ENCODE measurements around the gene SCAF11. TPM values are rescaled to one million over a fixed set of nuclear protein-coding genes. Genes with fewer than 3 reads are reported as not detected.

The SCAF11 gene
- total RNA-seq, 2 experiments from 2014 or later = 130 TPM

DNA sequence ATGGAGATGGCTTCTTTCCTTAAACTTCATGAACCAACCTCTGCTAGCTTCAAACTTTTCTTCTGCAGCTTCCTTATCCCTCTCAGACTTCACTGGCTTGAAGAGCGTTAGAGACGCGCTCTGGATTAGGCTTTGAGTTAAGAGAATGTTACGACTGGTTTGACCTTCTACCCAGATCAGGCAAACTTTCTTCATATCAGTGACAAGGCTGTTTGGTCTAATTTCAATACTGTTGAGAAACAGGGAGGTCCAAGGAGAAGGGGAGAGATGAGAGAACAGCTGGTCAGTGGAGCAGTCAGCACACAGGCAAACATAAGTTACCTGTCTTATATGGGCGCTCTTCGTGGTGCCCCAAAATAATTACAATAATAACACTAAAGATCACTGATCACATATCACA is 14.9 kb downstream of the SCAF11 start:
- ChIA-PET POLR2A (interaction anchor here (0.9 to 2.0 kb wide), 2 partner anchors 10 to 62 kb away, joined by 3 to 5 read pairs; no protein-coding TSS in a partner anchor), CTCF (ENCODE audit: unreplicated experiment) (no interaction called here)
- TF ChIP-seq, protein P1, sequence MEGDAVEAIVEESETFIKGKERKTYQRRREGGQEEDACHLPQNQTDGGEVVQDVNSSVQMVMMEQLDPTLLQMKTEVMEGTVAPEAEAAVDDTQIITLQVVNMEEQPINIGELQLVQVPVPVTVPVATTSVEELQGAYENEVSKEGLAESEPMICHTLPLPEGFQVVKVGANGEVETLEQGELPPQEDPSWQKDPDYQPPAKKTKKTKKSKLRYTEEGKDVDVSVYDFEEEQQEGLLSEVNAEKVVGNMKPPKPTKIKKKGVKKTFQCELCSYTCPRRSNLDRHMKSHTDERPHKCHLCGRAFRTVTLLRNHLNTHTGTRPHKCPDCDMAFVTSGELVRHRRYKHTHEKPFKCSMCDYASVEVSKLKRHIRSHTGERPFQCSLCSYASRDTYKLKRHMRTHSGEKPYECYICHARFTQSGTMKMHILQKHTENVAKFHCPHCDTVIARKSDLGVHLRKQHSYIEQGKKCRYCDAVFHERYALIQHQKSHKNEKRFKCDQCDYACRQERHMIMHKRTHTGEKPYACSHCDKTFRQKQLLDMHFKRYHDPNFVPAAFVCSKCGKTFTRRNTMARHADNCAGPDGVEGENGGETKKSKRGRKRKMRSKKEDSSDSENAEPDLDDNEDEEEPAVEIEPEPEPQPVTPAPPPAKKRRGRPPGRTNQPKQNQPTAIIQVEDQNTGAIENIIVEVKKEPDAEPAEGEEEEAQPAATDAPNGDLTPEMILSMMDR (conservative IDR thresholded peaks at IDR 0.05; ENCODE audit: low read length) = no peak
- TF ChIP-seq EZH2phosphoT487 (IDR thresholded peaks at IDR 0.05; ENCODE audit: borderline replicate concordance, low read depth, low read length) = no peak
- no peaks in the 10 kb centered on the region for H3K9me2 ChIP-seq (ENCODE audit: insufficient read depth, low read length)
- peaks cover 33% of the 10 kb centered on the region; the same call in 1 of the 2 replicates for H4K20me1 ChIP-seq (ENCODE audit: insufficient read depth, low read length)
- H3K27ac ChIP-seq (ENCODE audit: low read depth, low read length, poor library complexity, severe bottlenecking) = no peak overlapping the region
- peaks cover 99% of the 10 kb centered on the region for H3K79me2 ChIP-seq (ENCODE audit: insufficient read depth, low read depth, low read length)
- intact Hi-C loops (cut with micrococcal nuclease; ENCODE audit: unreplicated experiment) = no loop called here
- no peaks in the 10 kb centered on the region for H3K4me1 ChIP-seq (ENCODE audit: insufficient read depth, low read length, poor library complexity, severe bottlenecking)
- DNase-seq (ENCODE audit: low spot score) = no peak
- H3K4me3 ChIP-seq (ENCODE audit: low read depth, low read length, poor library complexity, severe bottlenecking) = no peak overlapping the region
- no peak overlapping the region for H2AFZ ChIP-seq (ENCODE audit: low read length)
- H3K36me3 ChIP-seq (ENCODE audit: insufficient read depth, low read length) = peaks cover 89% of the 10 kb centered on the region
- peaks cover 15% of the 10 kb centered on the region; the same call in 1 of the 2 replicates for H3K9me3 ChIP-seq (ENCODE audit: low read length)
- no TSS peak for BruUV-seq (replicated peaks)
- no peak overlapping the region for H3K4me2 ChIP-seq (ENCODE audit: low read length)

DNA sequence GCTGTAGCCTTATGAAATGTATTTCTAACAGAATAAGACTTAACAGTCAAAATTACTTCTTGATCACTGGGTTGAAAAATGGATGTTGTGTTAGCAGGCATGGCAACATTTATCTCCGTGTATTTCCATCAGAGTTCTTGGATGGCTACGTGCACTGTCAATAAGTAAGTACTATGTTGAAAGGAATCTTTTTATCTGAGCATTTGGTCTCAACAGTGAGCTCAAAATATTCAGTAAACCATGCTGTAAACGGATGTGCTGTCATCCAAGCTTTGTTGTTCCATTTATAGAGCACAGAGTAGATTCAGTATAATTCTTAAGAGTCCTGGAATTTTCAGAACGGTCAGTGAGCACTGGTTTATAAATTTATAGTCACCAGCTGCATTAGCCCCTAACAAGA is 15.5 kb downstream of the SCAF11 start:
- Histone ChIP-seq H3K4me1 (ENCODE audit: insufficient read depth, low read length, poor library complexity, severe bottlenecking) (no peaks in the 10 kb centered on the region), H3K9me3 (ENCODE audit: low read length) (peaks cover 20% of the 10 kb centered on the region; the same call in 1 of the 2 replicates), H3K27ac (ENCODE audit: low read depth, low read length, poor library complexity, severe bottlenecking) (no peak overlapping the region), H4K20me1 (ENCODE audit: insufficient read depth, low read length) (peaks cover 26% of the 10 kb centered on the region; the same call in 1 of the 2 replicates), H3K9me2 (ENCODE audit: insufficient read depth, low read length) (no peaks in the 10 kb centered on the region), H3K36me3 (ENCODE audit: insufficient read depth, low read length) (peaks cover 89% of the 10 kb centered on the region), H3K4me2 (ENCODE audit: low read length) (no peak overlapping the region), H3K79me2 (ENCODE audit: insufficient read depth, low read depth, low read length) (peaks cover 99% of the 10 kb centered on the region), H3K4me3 (ENCODE audit: low read depth, low read length, poor library complexity, severe bottlenecking) (no peak overlapping the region), H2AFZ (ENCODE audit: low read length) (no peak overlapping the region)
- intact Hi-C loops (cut with micrococcal nuclease; ENCODE audit: unreplicated experiment) = no loop called here
- ChIA-PET POLR2A (interaction anchor here (0.9 to 2.0 kb wide), 2 partner anchors 11 to 62 kb away, joined by 3 to 5 read pairs; no protein-coding TSS in a partner anchor), CTCF (ENCODE audit: unreplicated experiment) (no interaction called here)
- DNase-seq (ENCODE audit: low spot score) = no peak
- TF ChIP-seq, protein P1 (conservative IDR thresholded peaks at IDR 0.05; ENCODE audit: low read length) = no peak
- TF ChIP-seq EZH2phosphoT487 (IDR thresholded peaks at IDR 0.05; ENCODE audit: borderline replicate concordance, low read depth, low read length) = no peak
- BruUV-seq (replicated peaks) = TSS peak; percentile 4

DNA sequence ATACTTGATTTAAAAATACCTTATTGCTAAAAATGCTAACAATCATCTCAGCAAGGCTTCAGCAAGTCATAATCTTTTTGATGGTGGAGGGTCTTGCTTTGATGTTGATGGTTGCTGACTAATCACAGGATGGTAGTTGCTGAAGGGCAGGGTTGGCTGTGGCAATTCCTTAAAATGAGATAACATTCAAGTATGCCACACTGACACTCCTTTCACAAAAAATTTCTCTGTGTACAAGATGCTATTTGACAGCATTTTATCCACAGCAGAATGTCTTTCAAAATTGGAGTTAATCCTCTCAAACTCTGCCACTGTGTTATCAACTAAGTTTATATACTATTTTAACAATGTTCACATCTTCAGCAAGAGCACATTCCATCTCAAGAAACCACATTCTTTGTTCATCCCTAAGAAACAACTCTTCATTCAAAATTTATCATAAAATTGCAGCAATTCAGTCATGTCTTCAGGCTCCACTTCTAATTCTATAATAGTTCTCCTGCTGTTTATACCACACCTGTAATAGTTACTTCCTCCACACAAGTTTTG is 16.1 kb downstream of the SCAF11 start:
- Histone ChIP-seq H2AFZ (ENCODE audit: low read length) (no peak overlapping the region), H4K20me1 (ENCODE audit: insufficient read depth, low read length) (0 out of 2 replicates have a peak, but pooled peaks cover 22% of the 10 kb centered on the region), H3K4me1 (ENCODE audit: insufficient read depth, low read length, poor library complexity, severe bottlenecking) (no peaks in the 10 kb centered on the region), H3K36me3 (ENCODE audit: insufficient read depth, low read length) (peaks cover 90% of the 10 kb centered on the region), H3K4me3 (ENCODE audit: low read depth, low read length, poor library complexity, severe bottlenecking) (no peak overlapping the region), H3K9me3 (ENCODE audit: low read length) (peaks cover 20% of the 10 kb centered on the region; the same call in 1 of the 2 replicates), H3K9me2 (ENCODE audit: insufficient read depth, low read length) (no peaks in the 10 kb centered on the region), H3K79me2 (ENCODE audit: insufficient read depth, low read depth, low read length) (peaks cover 97% of the 10 kb centered on the region), H3K4me2 (ENCODE audit: low read length) (no peak overlapping the region), H3K27ac (ENCODE audit: low read depth, low read length, poor library complexity, severe bottlenecking) (no peak overlapping the region)
- BruUV-seq (replicated peaks) = no TSS peak
- intact Hi-C loops (cut with micrococcal nuclease; ENCODE audit: unreplicated experiment) = no loop called here
- ChIA-PET POLR2A (no interaction called here), CTCF (ENCODE audit: unreplicated experiment) (no interaction called here)
- TF ChIP-seq, protein P1 (conservative IDR thresholded peaks at IDR 0.05; ENCODE audit: low read length) = no peak
- no peak for TF ChIP-seq EZH2phosphoT487 (IDR thresholded peaks at IDR 0.05; ENCODE audit: borderline replicate concordance, low read depth, low read length)
- no peak for DNase-seq (ENCODE audit: low spot score)
